Measurements from ENCODE around the gene KLHL12.

DNA sequence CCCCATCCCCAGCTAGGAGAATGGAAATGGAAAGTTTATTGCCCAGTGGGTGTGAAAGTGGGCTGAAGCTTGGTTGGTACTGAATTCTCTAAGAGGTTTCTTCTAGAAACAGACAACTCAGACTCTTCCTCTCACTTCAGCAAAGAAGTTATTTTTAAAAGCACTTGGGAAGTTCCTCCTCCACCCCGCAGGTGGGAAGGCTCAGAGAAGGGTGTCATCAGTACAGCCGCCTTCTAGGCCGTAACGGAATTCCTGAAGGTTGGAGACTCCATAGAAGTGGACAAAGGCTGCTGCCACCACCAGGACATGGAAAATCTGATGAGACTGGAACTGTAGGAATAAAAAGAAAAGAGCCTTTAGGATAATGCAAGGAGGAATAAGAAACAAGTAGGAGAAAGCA lies 14.3 kb upstream of the KLHL12 start:
- TF ChIP-seq RUNX3 (IDR thresholded peaks at IDR 0.05; ENCODE audit: low read length) (no peak), ETV6 (conservative IDR thresholded peaks at IDR 0.05 in 1 of 2, IDR thresholded peaks at IDR 0.05 in 1 of 2; ENCODE audit: borderline replicate concordance in 1 of 2, low read depth in 1 of 2) (no peak), RAD21 (IDR thresholded peaks at IDR 0.05; ENCODE audit: insufficient read depth, low read depth, low read length) (no peak), RFX5 (IDR thresholded peaks at IDR 0.05; ENCODE audit: low read depth, low read length) (no peak), YY1 (IDR thresholded peaks at IDR 0.05; ENCODE audit: low read depth, low read length) (no peak), CREB1 (IDR thresholded peaks at IDR 0.05; ENCODE audit: low read depth) (no peak), MEF2B (IDR thresholded peaks at IDR 0.05; ENCODE audit: partially characterized antibody, poor library complexity, severe bottlenecking) (no peak), EZH2 (IDR thresholded peaks at IDR 0.05; ENCODE audit: borderline replicate concordance, control insufficient read depth, low read depth, low read length) (no peak)
